ENCODE measurements around the gene PACRG.

PACRG gene

GRCh38 chr6:163228041-163228440, 500.3 kb downstream of the PACRG start:
- no peak for DNase-seq (ENCODE audit: insufficient read length, low spot score)
- TF ChIP-seq POLR2A (IDR thresholded peaks at IDR 0.05; ENCODE audit: low read depth, low read length) (no peak), TAF1 (IDR thresholded peaks at IDR 0.05; ENCODE audit: low read depth, low read length) (no peak), POLR2AphosphoS5 (IDR thresholded peaks at IDR 0.05; ENCODE audit: low read depth, low read length) (no peak), POU2F2 (IDR thresholded peaks at IDR 0.05; ENCODE audit: low read depth, low read length) (no peak), PAX5 (IDR thresholded peaks at IDR 0.05; ENCODE audit: insufficient read depth, low read length, severe bottlenecking) (no peak), SPI1 (IDR thresholded peaks at IDR 0.05; ENCODE audit: low read depth, low read length) (no peak)
- no peak for FAIRE-seq

GRCh38 chr6:163229050-163229449, 501.3 kb downstream of the PACRG start:
- no peak for FAIRE-seq
- TF ChIP-seq PAX5 (IDR thresholded peaks at IDR 0.05; ENCODE audit: insufficient read depth, low read length, severe bottlenecking) (no peak), POU2F2 (IDR thresholded peaks at IDR 0.05; ENCODE audit: low read depth, low read length) (no peak), POLR2A (IDR thresholded peaks at IDR 0.05; ENCODE audit: low read depth, low read length) (no peak), SPI1 (IDR thresholded peaks at IDR 0.05; ENCODE audit: low read depth, low read length) (no peak), TAF1 (IDR thresholded peaks at IDR 0.05; ENCODE audit: low read depth, low read length) (no peak), POLR2AphosphoS5 (IDR thresholded peaks at IDR 0.05; ENCODE audit: low read depth, low read length) (no peak)
- no peak for DNase-seq (ENCODE audit: insufficient read length, low spot score)

GRCh38 chr6:163230901-163231300, 503.1 kb downstream of the PACRG start:
- FAIRE-seq: no peak
- TF ChIP-seq SPI1 (IDR thresholded peaks at IDR 0.05; ENCODE audit: low read depth, low read length) (no peak), PAX5 (IDR thresholded peaks at IDR 0.05; ENCODE audit: insufficient read depth, low read length, severe bottlenecking) (no peak), POLR2A (IDR thresholded peaks at IDR 0.05; ENCODE audit: low read depth, low read length) (no peak), POLR2AphosphoS5 (IDR thresholded peaks at IDR 0.05; ENCODE audit: low read depth, low read length) (no peak), POU2F2 (IDR thresholded peaks at IDR 0.05; ENCODE audit: low read depth, low read length) (no peak)
- no peak for DNase-seq (ENCODE audit: insufficient read length, low spot score)

GRCh38 chr6:163231356-163232014, 503.7 kb downstream of the PACRG start:
- FAIRE-seq: no peak
- no peak for TF ChIP-seq TAF1 (IDR thresholded peaks at IDR 0.05; ENCODE audit: low read depth, low read length)
- TF ChIP-seq POU2F2 (IDR thresholded peaks at IDR 0.05; ENCODE audit: low read depth, low read length): no peak
- no peak for TF ChIP-seq PAX5 (IDR thresholded peaks at IDR 0.05; ENCODE audit: insufficient read depth, low read length, severe bottlenecking)
- TF ChIP-seq SPI1 (IDR thresholded peaks at IDR 0.05; ENCODE audit: low read depth, low read length): no peak
- no peak for TF ChIP-seq POLR2A (IDR thresholded peaks at IDR 0.05; ENCODE audit: low read depth, low read length)
- no peak for TF ChIP-seq POLR2AphosphoS5 (IDR thresholded peaks at IDR 0.05; ENCODE audit: low read depth, low read length)
- DNase-seq (ENCODE audit: insufficient read length, low spot score): no peak

GRCh38 chr6:163232015-163232523, 504.3 kb downstream of the PACRG start:
- TF ChIP-seq SPI1 (IDR thresholded peaks at IDR 0.05; ENCODE audit: low read depth, low read length): no peak
- no peak for TF ChIP-seq POLR2A (IDR thresholded peaks at IDR 0.05; ENCODE audit: low read depth, low read length)
- TF ChIP-seq PAX5 (IDR thresholded peaks at IDR 0.05; ENCODE audit: insufficient read depth, low read length, severe bottlenecking): no peak
- no peak for TF ChIP-seq POLR2AphosphoS5 (IDR thresholded peaks at IDR 0.05; ENCODE audit: low read depth, low read length)
- no peak for TF ChIP-seq TAF1 (IDR thresholded peaks at IDR 0.05; ENCODE audit: low read depth, low read length)
- TF ChIP-seq POU2F2 (IDR thresholded peaks at IDR 0.05; ENCODE audit: low read depth, low read length): no peak
- FAIRE-seq (no peak), DNase-seq (ENCODE audit: insufficient read length, low spot score) (no peak)

- FAIRE-seq: no peak
- TF ChIP-seq PAX5 (IDR thresholded peaks at IDR 0.05; ENCODE audit: insufficient read depth, low read length, severe bottlenecking): no peak
- no peak for TF ChIP-seq POLR2AphosphoS5 (IDR thresholded peaks at IDR 0.05; ENCODE audit: low read depth, low read length)
- TF ChIP-seq SPI1 (IDR thresholded peaks at IDR 0.05; ENCODE audit: low read depth, low read length): no peak
- TF ChIP-seq POLR2A (IDR thresholded peaks at IDR 0.05; ENCODE audit: low read depth, low read length): no peak
- TF ChIP-seq POU2F2 (IDR thresholded peaks at IDR 0.05; ENCODE audit: low read depth, low read length): no peak
- no peak for TF ChIP-seq TAF1 (IDR thresholded peaks at IDR 0.05; ENCODE audit: low read depth, low read length)
- no peak for DNase-seq (ENCODE audit: insufficient read length, low spot score)
Observed at GRCh38 chr6:163232649-163233048, 504.9 kb downstream of the PACRG start.

GRCh38 chr6:163237110-163237509, 509.3 kb downstream of the PACRG start:
- DNase-seq (ENCODE audit: insufficient read length, low spot score) (no peak), FAIRE-seq (no peak)
- no peak for TF ChIP-seq SPI1 (IDR thresholded peaks at IDR 0.05; ENCODE audit: low read depth, low read length)
- no peak for TF ChIP-seq TAF1 (IDR thresholded peaks at IDR 0.05; ENCODE audit: low read depth, low read length)
- TF ChIP-seq POU2F2 (IDR thresholded peaks at IDR 0.05; ENCODE audit: low read depth, low read length): no peak
- TF ChIP-seq POLR2AphosphoS5 (IDR thresholded peaks at IDR 0.05; ENCODE audit: low read depth, low read length): no peak
- no peak for TF ChIP-seq POLR2A (IDR thresholded peaks at IDR 0.05; ENCODE audit: low read depth, low read length)
- no peak for TF ChIP-seq PAX5 (IDR thresholded peaks at IDR 0.05; ENCODE audit: insufficient read depth, low read length, severe bottlenecking)

GRCh38 chr6:163239572-163240340, 512.0 kb downstream of the PACRG start:
- no peak for DNase-seq (ENCODE audit: insufficient read length, low spot score)
- FAIRE-seq: no peak
- no peak for TF ChIP-seq POLR2AphosphoS5 (IDR thresholded peaks at IDR 0.05; ENCODE audit: low read depth, low read length)
- no peak for TF ChIP-seq POLR2A (IDR thresholded peaks at IDR 0.05; ENCODE audit: low read depth, low read length)
- no peak for TF ChIP-seq TAF1 (IDR thresholded peaks at IDR 0.05; ENCODE audit: low read depth, low read length)
- no peak for TF ChIP-seq PAX5 (IDR thresholded peaks at IDR 0.05; ENCODE audit: insufficient read depth, low read length, severe bottlenecking)
- TF ChIP-seq POU2F2 (IDR thresholded peaks at IDR 0.05; ENCODE audit: low read depth, low read length): no peak
- TF ChIP-seq SPI1 (IDR thresholded peaks at IDR 0.05; ENCODE audit: low read depth, low read length): no peak

GRCh38 chr6:163240556-163240955, 512.8 kb downstream of the PACRG start:
- FAIRE-seq (no peak), DNase-seq (ENCODE audit: insufficient read length, low spot score) (no peak)
- TF ChIP-seq PAX5 (IDR thresholded peaks at IDR 0.05; ENCODE audit: insufficient read depth, low read length, severe bottlenecking): no peak
- no peak for TF ChIP-seq TAF1 (IDR thresholded peaks at IDR 0.05; ENCODE audit: low read depth, low read length)
- TF ChIP-seq POU2F2 (IDR thresholded peaks at IDR 0.05; ENCODE audit: low read depth, low read length): no peak
- no peak for TF ChIP-seq POLR2A (IDR thresholded peaks at IDR 0.05; ENCODE audit: low read depth, low read length)
- TF ChIP-seq POLR2AphosphoS5 (IDR thresholded peaks at IDR 0.05; ENCODE audit: low read depth, low read length): no peak
- TF ChIP-seq SPI1 (IDR thresholded peaks at IDR 0.05; ENCODE audit: low read depth, low read length): no peak

Data from GM12891 (cell line).